CD4-positive, alpha-beta T cell treated with Interleukin-21 for 1 hour (primary cell): Measurements from ENCODE around the gene RNF113B.

ENCODE experiments used
- DNase-seq: peaks from one replicate; pipeline ENCODE4 v3.0.0-alpha.2; 2020

RNF113B gene

DNA sequence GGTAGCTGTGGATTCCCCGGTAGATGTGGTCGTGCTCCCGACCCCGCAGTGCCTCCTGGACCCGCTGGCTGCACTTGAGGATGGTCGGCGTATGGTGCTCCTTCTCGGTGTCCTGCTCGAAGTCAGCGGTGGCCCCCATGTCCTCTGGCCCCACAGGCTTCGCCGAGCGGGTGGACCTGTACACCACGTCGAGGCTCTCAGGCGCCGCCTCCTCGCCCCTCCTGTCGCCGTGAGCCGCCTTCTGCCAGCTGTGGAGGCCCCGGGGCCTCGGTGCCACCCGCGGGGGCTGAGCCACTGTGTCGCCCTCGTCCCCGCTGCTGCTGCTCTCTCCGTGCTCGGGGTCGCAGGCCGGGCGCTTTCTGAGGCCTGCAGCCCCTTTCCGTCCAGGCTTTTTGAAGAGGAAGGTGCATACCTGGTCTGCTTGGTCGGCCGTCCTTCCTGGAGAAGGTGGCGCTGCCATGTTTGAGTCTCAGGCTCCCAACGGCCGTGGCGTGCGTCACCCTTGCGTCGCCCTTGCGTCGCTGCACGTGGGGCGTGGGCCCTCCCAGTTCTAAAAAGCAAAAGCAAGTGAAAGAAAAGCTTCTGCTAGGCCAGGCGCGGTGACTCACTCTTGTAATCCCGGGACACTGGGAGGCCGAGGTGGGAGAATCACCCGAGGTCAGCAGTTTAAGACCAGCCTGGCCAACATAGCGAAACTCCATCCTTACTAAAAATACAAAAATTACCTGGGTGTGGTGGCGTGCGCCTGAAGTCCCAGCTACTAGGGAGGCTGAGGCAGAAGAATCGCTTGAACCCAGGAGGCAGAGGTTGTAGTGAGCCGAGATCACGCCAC lies at the start of gene RNF113B:
TSS of gene RNF113B (minus strand) at position 493 of the 832 bp plus-strand sequence. CDS start at position 460, 33 bp downstream.
- DNase-seq = no peak

DNA sequence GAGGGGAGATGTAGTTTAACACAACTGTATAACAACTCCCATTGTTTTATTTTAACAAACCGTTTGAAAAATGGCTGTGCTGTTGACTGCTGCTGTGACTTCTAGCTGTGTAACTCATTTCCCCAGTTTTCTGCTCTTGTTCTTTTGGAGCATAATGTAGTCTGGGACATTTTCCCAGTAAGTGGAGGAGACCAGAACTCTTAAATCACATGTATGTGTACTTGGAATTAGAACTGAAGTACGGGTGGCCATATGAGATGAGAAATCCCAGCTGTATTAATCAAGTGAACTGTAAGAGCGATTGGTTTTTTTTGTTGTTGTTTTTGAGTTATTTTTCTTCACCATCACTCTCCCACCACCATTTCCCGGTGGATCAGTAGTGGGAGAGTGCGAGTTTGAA lies 49.4 kb upstream of the RNF113B start:
- DNase-seq = no peak

DNA sequence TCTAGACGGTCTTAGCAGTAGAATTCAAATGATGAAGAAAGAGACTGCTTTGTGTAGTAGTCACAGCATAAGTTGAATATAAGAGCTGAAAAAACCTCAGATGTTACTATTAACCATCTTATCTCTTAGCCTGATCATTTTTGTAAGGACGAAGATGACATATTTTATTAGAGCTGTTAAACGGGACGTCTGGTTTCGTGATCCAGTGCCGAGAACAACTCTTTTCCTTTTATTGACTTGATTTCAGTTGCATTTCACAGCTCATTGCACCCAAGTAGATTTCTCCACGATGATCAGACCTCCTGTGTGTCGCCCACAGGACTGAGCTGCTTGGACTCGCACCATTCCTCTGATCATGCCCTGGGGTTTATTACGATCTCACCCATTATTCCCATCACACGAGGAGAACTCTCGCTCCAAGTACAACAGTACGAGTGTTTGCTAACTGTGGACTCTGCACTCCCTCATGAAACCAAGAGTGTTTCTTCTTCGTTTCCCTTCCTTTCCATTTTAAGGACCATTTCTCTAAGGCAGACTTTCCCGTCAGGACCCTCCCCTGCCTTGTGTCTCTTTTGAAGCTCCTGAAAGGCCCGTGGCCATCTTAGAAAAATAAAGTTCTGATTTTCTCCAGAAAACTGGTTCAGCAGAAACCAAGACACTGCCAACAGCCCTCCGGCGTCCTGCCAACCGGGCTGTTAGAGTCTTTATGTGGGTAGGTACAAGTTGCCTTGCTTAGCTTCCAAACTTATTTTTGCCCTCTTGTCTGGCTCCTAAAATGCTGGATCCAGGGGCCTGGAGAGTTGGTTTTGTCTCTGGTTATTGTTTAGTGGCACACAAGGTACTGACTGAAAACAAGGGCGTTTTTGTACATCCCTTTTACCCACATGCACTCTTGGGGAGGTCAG lies 48.2 kb upstream of the RNF113B start:
- no peak for DNase-seq

- DNase-seq = no peak
Measured at GRCh38 chr13:98224557-98224956, 47.5 kb upstream of the RNF113B start.

DNA sequence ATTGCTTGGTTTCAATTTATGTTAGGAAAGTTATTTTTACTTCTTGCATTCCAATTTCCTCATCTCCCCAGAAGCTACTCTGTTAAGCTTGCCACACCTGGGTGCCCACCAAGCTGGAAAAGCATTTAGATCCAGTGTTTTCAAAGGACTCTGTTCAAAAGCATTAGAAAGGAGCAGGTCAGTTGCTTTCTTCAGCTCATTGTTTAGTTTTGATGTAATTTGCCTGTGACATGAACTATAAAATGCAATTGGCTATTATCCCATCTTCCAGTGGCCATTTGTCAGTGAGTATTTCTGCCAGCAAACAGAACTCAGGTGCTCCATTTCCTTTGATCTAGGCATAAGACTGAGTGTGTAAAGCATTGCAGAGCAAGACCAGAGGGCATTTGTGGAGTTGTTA lies 46.7 kb upstream of the RNF113B start:
- DNase-seq = no peak

GRCh38 chr13:98222816-98223215 lies 45.7 kb upstream of the RNF113B start:
- no peak for DNase-seq

GRCh38 chr13:98222081-98222554 lies 45.0 kb upstream of the RNF113B start:
- no peak for DNase-seq

DNA sequence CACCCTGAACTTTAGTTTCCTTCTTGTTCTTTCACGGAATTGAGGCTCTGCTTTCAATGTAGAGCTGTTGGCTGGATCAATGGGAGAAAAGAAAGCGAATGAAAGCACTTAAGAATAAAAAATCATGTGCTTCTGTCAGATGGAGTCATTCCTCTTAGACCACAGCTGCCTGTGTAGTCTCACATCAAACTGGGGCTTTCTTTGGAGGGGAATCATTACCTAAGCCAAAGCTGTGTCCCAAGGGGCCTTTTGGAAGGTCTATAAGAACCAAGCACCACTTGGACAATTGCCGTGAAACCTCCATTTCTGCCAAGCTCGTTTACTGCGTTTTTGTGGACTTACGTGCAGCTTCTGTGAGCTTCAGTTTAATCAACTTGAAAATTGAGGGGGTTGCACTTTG lies 44.2 kb upstream of the RNF113B start:
- DNase-seq = no peak

GRCh38 chr13:98220271-98220791 lies 43.3 kb upstream of the RNF113B start:
- no peak for DNase-seq

DNA sequence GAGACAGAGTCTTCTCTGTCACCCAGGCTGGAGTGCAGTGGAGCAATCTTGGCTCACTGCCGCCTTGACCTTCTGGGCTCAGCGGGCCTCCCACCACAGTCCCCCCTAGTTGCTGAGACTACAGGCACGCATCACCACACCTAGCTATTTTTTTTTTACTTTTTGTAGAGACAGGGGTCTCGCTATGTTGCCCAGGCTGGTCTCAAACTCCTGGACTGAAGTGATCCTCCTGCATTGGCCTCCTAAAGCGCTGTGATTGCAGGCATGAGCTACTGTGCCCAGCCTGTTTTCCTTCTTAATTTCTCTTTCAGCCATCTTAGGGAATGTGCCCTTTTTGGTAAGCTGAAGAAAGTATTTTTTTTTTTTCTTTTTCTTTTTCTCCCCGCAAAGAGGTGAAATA lies 42.6 kb upstream of the RNF113B start:
- DNase-seq = no peak

DNA sequence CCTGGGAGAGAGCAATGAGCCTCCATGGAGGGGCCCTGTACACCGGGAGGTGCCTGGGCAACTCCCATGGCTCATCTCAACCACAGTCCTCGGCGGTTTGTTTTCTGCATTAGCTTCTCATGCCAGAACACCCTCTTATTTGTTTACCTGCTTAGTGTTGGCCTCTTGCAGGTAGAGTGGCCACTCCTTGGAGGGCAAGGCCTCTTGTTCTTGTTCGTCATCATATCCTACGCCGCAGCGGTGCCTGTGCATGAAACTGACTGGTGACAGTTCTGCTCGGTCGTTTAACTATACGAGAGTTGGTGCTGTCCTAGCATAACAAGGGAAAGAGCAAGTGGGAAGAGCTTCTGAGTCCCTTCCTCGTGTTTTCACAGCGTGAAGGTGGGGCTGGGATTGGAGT lies 40.5 kb upstream of the RNF113B start:
- DNase-seq = no peak

GRCh38 chr13:98216711-98217285 lies 39.7 kb upstream of the RNF113B start:
- DNase-seq = no peak

GRCh38 chr13:98216135-98216565 lies 39.1 kb upstream of the RNF113B start:
- no peak for DNase-seq

GRCh38 chr13:98215508-98215907 lies 38.4 kb upstream of the RNF113B start:
- DNase-seq = no peak

GRCh38 chr13:98214707-98215106 lies 37.6 kb upstream of the RNF113B start:
- no peak for DNase-seq

GRCh38 chr13:98214008-98214643 lies 37.1 kb upstream of the RNF113B start:
- DNase-seq = no peak

GRCh38 chr13:98213354-98213753 lies 36.3 kb upstream of the RNF113B start:
- DNase-seq = no peak

GRCh38 chr13:98212763-98213162 lies 35.7 kb upstream of the RNF113B start:
- no peak for DNase-seq

- DNase-seq = no peak
Measured at GRCh38 chr13:98208606-98209005, 31.5 kb upstream of the RNF113B start.

GRCh38 chr13:98207416-98207815 lies 30.3 kb upstream of the RNF113B start:
- DNase-seq = no peak

DNA sequence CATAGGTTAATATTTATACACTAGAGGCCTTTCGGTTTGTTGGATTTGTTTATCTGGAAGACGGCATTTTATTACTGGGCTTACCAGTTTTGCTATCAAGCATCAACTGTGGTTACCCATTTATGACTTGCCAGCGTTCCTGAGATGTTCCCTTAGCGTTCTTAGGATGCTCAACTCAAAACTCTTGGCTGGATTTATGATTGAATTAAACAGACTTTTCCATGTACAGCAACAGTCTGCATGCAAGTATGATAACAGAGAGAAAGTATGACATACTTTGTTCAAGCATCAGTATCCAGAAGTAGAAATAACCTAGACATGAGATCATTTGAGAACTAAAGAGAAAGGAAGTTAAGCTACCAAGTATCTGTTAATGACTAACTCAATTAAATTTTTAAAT lies 29.9 kb upstream of the RNF113B start:
- no peak for DNase-seq

DNA sequence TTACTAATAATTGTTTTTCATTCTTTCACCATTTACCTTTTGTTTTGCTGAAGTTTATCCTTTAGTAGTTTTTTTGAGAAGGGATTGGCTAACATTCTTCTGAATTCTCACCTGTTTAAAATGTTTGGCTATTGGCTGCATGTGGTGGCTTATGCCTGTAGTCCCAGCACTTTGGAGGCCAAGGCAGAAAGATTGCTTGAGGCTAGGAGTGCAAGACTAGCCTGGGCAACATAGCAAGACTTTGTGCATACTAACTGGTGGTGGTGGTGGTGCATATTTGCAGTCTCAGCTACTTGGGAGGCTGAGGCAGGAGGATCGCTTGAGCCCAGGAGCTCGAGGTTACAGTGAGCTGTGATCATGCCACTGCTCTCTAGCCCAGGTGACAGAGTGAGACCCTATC lies 27.5 kb upstream of the RNF113B start:
- no peak for DNase-seq
